Keratinocyte (primary cell): ENCODE data around the gene TMUB1. TPM values are rescaled to one million over a fixed set of nuclear protein-coding genes. Genes with fewer than 3 reads are reported as not detected.

Experiments used
- DNase-seq: peaks from one replicate; pipeline ENCODE4 v3.0.0-alpha.2; 2011; ENCODE audit warnings: low read depth, missing footprints, low spot score
- FAIRE-seq: peaks from 2 replicates; lab custom pipeline; 2011; peaks lifted over from hg19 to GRCh38; lab: Jason Lieb, UNC
- H2AFZ ChIP-seq: 2 replicates; pipeline ENCODE4 v1.6.0; 2012; ENCODE audit warnings: low read length, control low read depth, inconsistent platforms; ENCODE audit not compliant: control insufficient read depth
- H3K27ac ChIP-seq: 2 replicates; pipeline ENCODE4 v1.5.1; 2011; ENCODE audit warnings: low read length; ENCODE audit not compliant: control insufficient read depth, insufficient read depth
- H3K27me3 ChIP-seq: 3 replicates; pipeline ENCODE4 v1.6.0; 2011; ENCODE audit warnings: low read length; ENCODE audit not compliant: control insufficient read depth, insufficient read depth; ENCODE audit errors: extremely low read depth
- H3K36me3 ChIP-seq, 2 experiments: 2 replicates in 1 of 2; 3 replicates in 1 of 2; pipeline ENCODE4 v1.5.1; 2011; ENCODE audit warnings: low read length in 2 of 2, mild to moderate bottlenecking in 1 of 2; ENCODE audit not compliant: control insufficient read depth in 2 of 2, insufficient read depth in 2 of 2; ENCODE audit errors: extremely low read depth in 1 of 2
- H3K4me1 ChIP-seq: 3 replicates; pipeline ENCODE4 v1.5.1; 2011; ENCODE audit warnings: low read length; ENCODE audit not compliant: control insufficient read depth, insufficient read depth; ENCODE audit errors: extremely low read depth
- H3K4me2 ChIP-seq: 3 replicates; pipeline ENCODE4 v1.6.0; 2011; ENCODE audit warnings: low read depth, low read length; ENCODE audit not compliant: control insufficient read depth, insufficient read depth; ENCODE audit errors: extremely low read depth
- H3K4me3 ChIP-seq, 3 experiments: fragments of 200-600 bp in 1 of 3; sonication (generic) in 1 of 3; 2 replicates in 2 of 3; 3 replicates in 1 of 3; pipeline ENCODE4 v1.5.1; 2011 to 2016; ENCODE audit warnings: low read length in 3 of 3, mild to moderate bottlenecking in 3 of 3, control low read depth in 2 of 3, inconsistent platforms in 1 of 3, low read depth in 1 of 3, mixed read lengths in 1 of 3, mixed run types in 1 of 3, moderate library complexity in 1 of 3; ENCODE audit not compliant: control insufficient read depth in 2 of 3, insufficient read depth in 2 of 3; ENCODE audit errors: extremely low read depth in 1 of 3
- H3K79me2 ChIP-seq: 2 replicates; pipeline ENCODE4 v1.6.0; 2012; ENCODE audit warnings: low read length; ENCODE audit not compliant: control insufficient read depth, insufficient read depth
- H3K9ac ChIP-seq: 3 replicates; pipeline ENCODE4 v1.6.0; 2011; ENCODE audit warnings: low read length; ENCODE audit not compliant: control insufficient read depth, insufficient read depth; ENCODE audit errors: extremely low read depth
- H3K9me1 ChIP-seq: 3 replicates; pipeline ENCODE4 v1.6.0; 2011; ENCODE audit warnings: low read length; ENCODE audit not compliant: control insufficient read depth, insufficient read depth; ENCODE audit errors: extremely low read depth
- H3K9me3 ChIP-seq: 2 replicates; pipeline ENCODE4 v1.5.1; 2012; ENCODE audit warnings: low read depth, low read length; ENCODE audit not compliant: control insufficient read depth
- H4K20me1 ChIP-seq: 3 replicates; pipeline ENCODE4 v1.6.0; 2011; ENCODE audit warnings: low read length; ENCODE audit not compliant: control insufficient read depth, insufficient read depth; ENCODE audit errors: extremely low read depth
- EZH2 ChIP-seq: IDR thresholded peaks from one replicate; pipeline ENCODE4 v1.6.1; 2012; ENCODE audit warnings: inconsistent platforms, mild to moderate bottlenecking, low read length, moderate library complexity
- dilution Hi-C: fragments of 300-500 bp; cut with MboI; formaldehyde crosslinking; loops from one replicate; pipeline ENCODE4 v1.7.0; 2020; ENCODE audit warnings: low sequenced_read_pairs; ENCODE audit not compliant: extremely low pct_ligation_motif_present
- polyA plus RNA-seq, 5 experiments: library from polyadenylated mRNA; depleted of rRNA in 3 of 5; stranded (reverse) in 3 of 5; stranded (forward) in 1 of 5; unstranded in 1 of 5; fragments of >200 nt; gene quantifications; 1 replicate in 1 of 5; 2 replicates in 3 of 5; 3 replicates in 1 of 5; pipeline versions ENCODE4 v1.2.1 to v1.2.3, GENCODE V29; 2011 to 2012; ENCODE audit warnings: missing spikeins in 2 of 5, low read depth in 1 of 5, low replicate concordance in 1 of 5
- TF ChIP-seq, protein P1 (sequence below), 3 experiments: IDR thresholded peaks in 1 of 3; conservative IDR thresholded peaks in 1 of 3; optimal IDR thresholded peaks in 1 of 3; 2 replicates in 2 of 3; 3 replicates in 1 of 3; pipeline versions ENCODE3 to v1.5.1; 2011; ENCODE audit warnings: low read length in 3 of 3, mild to moderate bottlenecking in 3 of 3, moderate library complexity in 2 of 3, control low read depth in 1 of 3, inconsistent platforms in 1 of 3; ENCODE audit not compliant: insufficient read depth in 2 of 3; ENCODE audit errors: extremely low read depth in 1 of 3

The TMUB1 gene
- polyA plus RNA-seq, 1 donor (not counting 4 experiments of a cell fraction or from before 2014, with no cell fraction given): 12.2 TPM

DNA sequence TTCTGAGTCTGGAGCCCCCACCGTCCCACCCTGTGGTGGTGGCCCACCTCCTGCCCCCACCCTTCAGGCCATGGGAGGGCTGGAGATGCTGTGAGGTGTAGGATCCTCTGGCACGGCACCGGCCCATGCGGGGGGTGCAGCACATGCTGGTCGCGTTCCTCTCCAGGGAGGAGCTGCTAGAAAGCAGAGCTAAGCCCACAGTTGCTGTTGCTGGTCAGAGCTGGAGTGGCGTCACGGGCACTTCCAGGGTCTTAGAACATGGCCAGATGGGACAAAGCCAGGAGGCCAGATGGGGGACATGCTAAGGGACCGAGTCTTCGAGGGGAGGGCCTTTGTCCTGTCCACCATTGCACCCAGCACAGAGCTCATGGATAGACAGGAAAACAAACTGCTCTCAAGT is 24.6 kb upstream of the TMUB1 start:
- Histone ChIP-seq H3K27me3 (no peaks in the 10 kb centered on the region), H3K9me1 (no peaks in the 10 kb centered on the region), H4K20me1 (peaks cover 2% of the 10 kb centered on the region), H3K27ac (no peak overlapping the region), H2AFZ (no peak overlapping the region), H3K36me3 (peaks cover 0 to 2% of the 10 kb centered on the region in 2 experiments), H3K9ac (no peak overlapping the region), H3K9me3 (no peaks in the 10 kb centered on the region), H3K4me3 (no peak overlapping the region), H3K4me1 (peaks cover 8% of the 10 kb centered on the region), H3K4me2 (no peak overlapping the region), H3K79me2 (peaks cover 52% of the 10 kb centered on the region)
- FAIRE-seq: no peak
- TF ChIP-seq, protein P1, sequence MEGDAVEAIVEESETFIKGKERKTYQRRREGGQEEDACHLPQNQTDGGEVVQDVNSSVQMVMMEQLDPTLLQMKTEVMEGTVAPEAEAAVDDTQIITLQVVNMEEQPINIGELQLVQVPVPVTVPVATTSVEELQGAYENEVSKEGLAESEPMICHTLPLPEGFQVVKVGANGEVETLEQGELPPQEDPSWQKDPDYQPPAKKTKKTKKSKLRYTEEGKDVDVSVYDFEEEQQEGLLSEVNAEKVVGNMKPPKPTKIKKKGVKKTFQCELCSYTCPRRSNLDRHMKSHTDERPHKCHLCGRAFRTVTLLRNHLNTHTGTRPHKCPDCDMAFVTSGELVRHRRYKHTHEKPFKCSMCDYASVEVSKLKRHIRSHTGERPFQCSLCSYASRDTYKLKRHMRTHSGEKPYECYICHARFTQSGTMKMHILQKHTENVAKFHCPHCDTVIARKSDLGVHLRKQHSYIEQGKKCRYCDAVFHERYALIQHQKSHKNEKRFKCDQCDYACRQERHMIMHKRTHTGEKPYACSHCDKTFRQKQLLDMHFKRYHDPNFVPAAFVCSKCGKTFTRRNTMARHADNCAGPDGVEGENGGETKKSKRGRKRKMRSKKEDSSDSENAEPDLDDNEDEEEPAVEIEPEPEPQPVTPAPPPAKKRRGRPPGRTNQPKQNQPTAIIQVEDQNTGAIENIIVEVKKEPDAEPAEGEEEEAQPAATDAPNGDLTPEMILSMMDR (optimal IDR thresholded peaks at IDR 0.05 in 1 of 3, IDR thresholded peaks at IDR 0.05 in 1 of 3, conservative IDR thresholded peaks at IDR 0.05 in 1 of 3; ENCODE audit: extremely low read depth in 1 of 3, insufficient read depth in 2 of 3, low read length in 3 of 3): no peak
- no peak for TF ChIP-seq EZH2
- DNase-seq: no peak
- dilution Hi-C loops: no loop called here

GRCh38 chr7:151104411-151105235 is 21.3 kb upstream of the TMUB1 start:
- dilution Hi-C loops: no loop called here
- no peaks in the 10 kb centered on the region for H3K4me1 ChIP-seq
- TF ChIP-seq EZH2: no peak
- TF ChIP-seq, protein P1 (optimal IDR thresholded peaks at IDR 0.05 in 1 of 3, IDR thresholded peaks at IDR 0.05 in 1 of 3, conservative IDR thresholded peaks at IDR 0.05 in 1 of 3; ENCODE audit: extremely low read depth in 1 of 3, insufficient read depth in 2 of 3, low read length in 3 of 3): no peak
- peaks cover 6% of the 10 kb centered on the region for H4K20me1 ChIP-seq
- H3K4me3 ChIP-seq: no peak overlapping the region
- no peak overlapping the region for H3K9ac ChIP-seq
- no peaks in the 10 kb centered on the region for H3K9me3 ChIP-seq
- FAIRE-seq (no peak), DNase-seq (no peak)
- H3K27ac ChIP-seq: no peak overlapping the region
- H3K27me3 ChIP-seq: no peaks in the 10 kb centered on the region
- H3K4me2 ChIP-seq: no peak overlapping the region
- peaks cover 0 to 2% of the 10 kb centered on the region in 2 experiments for H3K36me3 ChIP-seq
- peaks cover 55% of the 10 kb centered on the region for H3K79me2 ChIP-seq
- H3K9me1 ChIP-seq: no peaks in the 10 kb centered on the region
- H2AFZ ChIP-seq: no peak overlapping the region
